Kidney tubule cell (primary cell): ENCODE measurements around the gene SPECC1.
A peak's percentile ranks its signal among the peaks of the same experiment; 100 is the strongest.
"Not testable (repeated sequence)": the region's sequence is repeated elsewhere in the genome, so short reads cannot be mapped to it uniquely, and the experiment has no call there.

ENCODE experiments used
- DNase-seq: peaks from one replicate; pipeline ENCODE4 v3.0.0-alpha.2; 2018; ENCODE audit warnings: low spot score

Gene SPECC1

GRCh38 chr17:20235747-20236146, 226.6 kb downstream of the SPECC1 start:
- DNase-seq: no peak

- no peak for DNase-seq
Measured at GRCh38 chr17:20236578-20237227, 227.5 kb downstream of the SPECC1 start.

GRCh38 chr17:20239776-20240175, 230.6 kb downstream of the SPECC1 start:
- not testable (repeated sequence) for DNase-seq

- no peak for DNase-seq
Measured at GRCh38 chr17:20241855-20242254, 232.7 kb downstream of the SPECC1 start.

- no peak for DNase-seq
Measured at GRCh38 chr17:20242271-20242670, 233.1 kb downstream of the SPECC1 start.

- no peak for DNase-seq
Measured at GRCh38 chr17:20243524-20243923, 234.4 kb downstream of the SPECC1 start.

GRCh38 chr17:20244671-20245070, 235.5 kb downstream of the SPECC1 start:
- no peak for DNase-seq

GRCh38 chr17:20246692-20247091, 237.5 kb downstream of the SPECC1 start:
- DNase-seq: no peak

- peak; percentile 3 for DNase-seq
Measured at GRCh38 chr17:20253323-20253722, 244.2 kb downstream of the SPECC1 start.

- DNase-seq: no peak
Measured at GRCh38 chr17:20254541-20254940, 245.4 kb downstream of the SPECC1 start.

GRCh38 chr17:20256144-20256543, 247.0 kb downstream of the SPECC1 start:
- no peak for DNase-seq

GRCh38 chr17:20257008-20257407, 247.8 kb downstream of the SPECC1 start:
- DNase-seq: no peak

GRCh38 chr17:20257798-20258197, 248.6 kb downstream of the SPECC1 start:
- no peak for DNase-seq

GRCh38 chr17:20259668-20260067, 250.5 kb downstream of the SPECC1 start:
- DNase-seq: no peak

- no peak for DNase-seq
Measured at GRCh38 chr17:20260268-20260667, 251.1 kb downstream of the SPECC1 start.

- no peak for DNase-seq
Measured at GRCh38 chr17:20262226-20263114, 253.3 kb downstream of the SPECC1 start.

- not testable (repeated sequence) for DNase-seq
Measured at GRCh38 chr17:20263115-20263433, 253.9 kb downstream of the SPECC1 start.

- DNase-seq: peak; percentile 15
Measured at GRCh38 chr17:20263595-20263994, 254.4 kb downstream of the SPECC1 start.

GRCh38 chr17:20264996-20265395, 255.8 kb downstream of the SPECC1 start:
- no peak for DNase-seq

- DNase-seq: peak; percentile 64
Measured at GRCh38 chr17:20266806-20267458, 257.8 kb downstream of the SPECC1 start.

GRCh38 chr17:20267459-20267842, 258.3 kb downstream of the SPECC1 start:
- no peak for DNase-seq

GRCh38 chr17:20270369-20270768, 261.2 kb downstream of the SPECC1 start:
- DNase-seq: no peak

- no peak for DNase-seq
Measured at GRCh38 chr17:20271011-20271610, 262.0 kb downstream of the SPECC1 start.
